RWPE1 (cell line): ENCODE measurements around the gene IGSF8.

Experiments
- CTCF ChIA-PET: fragments of 350-600 bp; sonication (Branson Sonifier 250); formaldehyde crosslinking; extraction: SDS; loops from one replicate; lab custom pipeline; 2021; lab: Yijun Ruan, JAX
- POLR2A ChIA-PET: fragments of 400-600 bp; formaldehyde crosslinking; extraction: SDS; loops from one replicate; lab custom pipeline; 2020; ENCODE audit warnings: antibody characterized with exemption; ENCODE audit not compliant: low non-redundant PET; lab: Yijun Ruan, JAX
- DNase-seq: peaks from one replicate; pipeline ENCODE4 v3.0.0; 2012; ENCODE audit warnings: low spot score
- H3K27ac ChIP-seq: fragments of 450-650 bp; 2 replicates; pipeline ENCODE4 v1.5.1; 2017
- TF ChIP-seq, protein P1 (sequence below): fragments of 450-650 bp; conservative IDR thresholded peaks from 2 replicates; pipeline ENCODE4 v1.5.1; 2017; ENCODE audit warnings: low read depth, mild to moderate bottlenecking

IGSF8 gene

DNA sequence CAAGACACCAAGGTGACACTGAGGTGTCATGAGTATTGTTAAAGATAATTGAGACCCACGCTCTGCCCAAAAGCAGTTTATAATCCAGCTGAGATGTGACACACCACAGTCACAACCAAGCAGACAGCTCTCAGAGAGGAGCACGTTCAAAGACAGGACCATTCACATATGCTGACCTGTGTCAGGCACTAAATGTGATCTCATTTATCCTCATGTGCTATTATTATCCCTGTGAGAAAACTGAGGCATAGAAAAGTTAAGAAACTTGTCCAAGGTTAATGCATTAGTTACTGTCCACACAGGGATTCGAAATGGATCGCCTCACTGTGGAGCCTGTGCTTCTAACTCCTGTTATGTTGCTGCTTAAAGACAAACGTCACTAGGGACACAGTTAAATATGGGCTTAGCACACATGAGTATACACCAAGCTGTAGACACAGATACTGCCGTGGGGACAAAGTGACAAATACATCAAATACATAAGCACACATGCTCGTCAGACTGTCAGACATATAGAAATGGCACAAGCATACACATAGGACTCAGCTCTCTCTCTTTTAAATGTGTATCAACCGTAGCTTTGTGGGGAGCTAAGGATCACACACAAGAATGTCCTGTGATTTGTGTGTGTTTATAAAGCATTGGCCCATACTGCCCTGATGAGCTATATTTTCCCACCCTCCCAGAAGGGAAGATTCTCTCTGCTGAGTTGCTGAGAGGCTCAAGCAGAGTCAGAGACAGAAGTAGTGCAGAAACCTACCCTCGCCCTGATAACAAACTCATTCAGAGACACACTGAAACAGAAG lies 3.5 kb upstream of the IGSF8 start:
- H3K27ac ChIP-seq: no peak overlapping the region
- CTCF ChIA-PET: interaction anchor here (0.6 to 2.4 kb wide), 18 partner anchors 15 to 262 kb away, joined by 3 to 15 read pairs (median 5); no protein-coding TSS in a partner anchor

DNA sequence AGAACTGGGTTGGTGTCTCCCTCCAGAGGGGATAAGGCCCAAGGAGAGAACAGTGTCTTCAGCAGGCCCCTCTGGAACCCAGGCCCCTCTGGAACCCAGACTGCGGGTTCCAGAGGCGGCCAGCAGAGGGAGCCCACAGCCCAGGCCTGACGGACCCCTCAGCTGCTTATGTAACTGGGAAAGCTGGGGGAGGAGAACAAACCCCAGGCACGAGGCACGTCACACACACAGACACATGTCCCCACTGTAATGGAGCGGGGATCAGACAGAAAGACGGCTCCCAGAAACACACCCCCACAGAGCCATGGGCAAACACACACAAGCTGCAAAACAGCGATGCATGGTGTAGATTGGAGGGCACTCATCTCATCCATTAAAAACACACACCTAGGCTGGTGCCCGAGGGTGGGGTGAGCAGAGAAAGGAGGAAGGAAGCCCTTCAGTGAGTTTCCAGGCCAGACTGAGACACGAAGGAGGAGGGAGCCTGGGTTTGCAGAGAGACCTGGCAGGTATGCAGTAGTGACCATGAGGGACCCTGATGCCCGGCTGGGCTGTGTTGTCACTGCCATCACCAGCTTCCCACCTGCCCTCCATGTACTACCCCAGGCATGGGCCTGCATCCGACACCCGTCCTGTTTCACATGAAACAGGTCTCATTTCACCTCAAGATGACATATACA lies 2.8 kb upstream of the IGSF8 start:
- CTCF ChIA-PET: interaction anchor here (0.5 to 2.4 kb wide), 28 partner anchors 8 to 263 kb away, joined by 3 to 15 read pairs (median 4); no protein-coding TSS in a partner anchor
- POLR2A ChIA-PET: no interaction called here

More for the DNA sequence above, 3.5 kb upstream of the IGSF8 start:
- TF ChIP-seq, protein P1, sequence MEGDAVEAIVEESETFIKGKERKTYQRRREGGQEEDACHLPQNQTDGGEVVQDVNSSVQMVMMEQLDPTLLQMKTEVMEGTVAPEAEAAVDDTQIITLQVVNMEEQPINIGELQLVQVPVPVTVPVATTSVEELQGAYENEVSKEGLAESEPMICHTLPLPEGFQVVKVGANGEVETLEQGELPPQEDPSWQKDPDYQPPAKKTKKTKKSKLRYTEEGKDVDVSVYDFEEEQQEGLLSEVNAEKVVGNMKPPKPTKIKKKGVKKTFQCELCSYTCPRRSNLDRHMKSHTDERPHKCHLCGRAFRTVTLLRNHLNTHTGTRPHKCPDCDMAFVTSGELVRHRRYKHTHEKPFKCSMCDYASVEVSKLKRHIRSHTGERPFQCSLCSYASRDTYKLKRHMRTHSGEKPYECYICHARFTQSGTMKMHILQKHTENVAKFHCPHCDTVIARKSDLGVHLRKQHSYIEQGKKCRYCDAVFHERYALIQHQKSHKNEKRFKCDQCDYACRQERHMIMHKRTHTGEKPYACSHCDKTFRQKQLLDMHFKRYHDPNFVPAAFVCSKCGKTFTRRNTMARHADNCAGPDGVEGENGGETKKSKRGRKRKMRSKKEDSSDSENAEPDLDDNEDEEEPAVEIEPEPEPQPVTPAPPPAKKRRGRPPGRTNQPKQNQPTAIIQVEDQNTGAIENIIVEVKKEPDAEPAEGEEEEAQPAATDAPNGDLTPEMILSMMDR: no peak
- no peak for DNase-seq
- POLR2A ChIA-PET: no interaction called here

GRCh38 chr1:160099716-160100375 lies 1.4 kb upstream of the IGSF8 start:
- no peak for DNase-seq
- ChIA-PET CTCF (interaction anchor here (0.6 to 2.4 kb wide), 7 partner anchors 67 to 951 kb away, joined by 3 to 10 read pairs (median 3); no protein-coding TSS in a partner anchor), POLR2A (no interaction called here)
- peak overlapping the region; percentile 79; the same call in 1 of the 2 replicates for H3K27ac ChIP-seq
- TF ChIP-seq, protein P1: no peak

More for the DNA sequence above, 2.8 kb upstream of the IGSF8 start:
- peak; percentile 75 for DNase-seq
- no peak overlapping the region for H3K27ac ChIP-seq
- TF ChIP-seq, protein P1: peak; percentile 95

DNA sequence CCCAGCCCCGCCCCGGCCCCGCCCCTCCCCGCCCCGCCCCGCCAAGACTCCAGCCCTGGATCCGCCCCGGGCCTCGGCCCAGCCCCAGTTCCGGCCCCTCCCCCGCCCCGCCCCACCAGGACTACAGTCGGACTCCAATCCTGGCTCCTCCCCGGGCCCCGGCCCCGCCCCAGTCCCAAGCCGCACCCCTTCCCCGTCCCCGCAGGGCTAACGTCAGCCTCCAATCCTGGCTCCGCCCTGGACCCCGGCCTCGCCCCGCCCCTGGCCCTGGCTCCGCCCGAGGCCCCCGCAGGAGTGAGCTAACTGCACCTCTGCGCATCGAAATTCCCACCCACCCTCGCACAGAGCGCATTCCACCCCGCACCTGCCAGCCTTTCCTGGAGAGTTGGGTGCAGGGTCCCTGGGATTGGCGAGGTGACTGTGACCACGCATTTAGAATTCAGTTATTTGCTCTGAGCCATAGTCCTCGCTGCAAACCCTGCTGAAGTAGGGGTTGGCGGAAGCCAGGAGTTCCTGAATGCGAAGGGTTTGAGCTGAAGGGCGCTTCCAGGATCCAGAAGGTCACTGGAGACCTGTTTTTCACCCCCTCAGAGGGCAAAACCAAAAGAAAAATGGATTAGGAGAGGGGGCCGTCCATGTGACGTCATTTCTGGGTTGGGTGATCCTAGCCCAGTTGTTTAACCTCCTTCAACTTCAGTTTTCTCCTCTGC lies 588 bp upstream of the IGSF8 start:
- CTCF ChIA-PET: interaction anchor here (0.6 to 1.2 kb wide), 3 partner anchors 106 to 192 kb away, joined by 3 to 5 read pairs (median 3); partner anchors contain the start of gene PEA15
- H3K27ac ChIP-seq: peak overlapping the region; percentile 79
- peak; percentile 94 for DNase-seq
- POLR2A ChIA-PET: no interaction called here
- TF ChIP-seq, protein P1: no peak

- CTCF ChIA-PET: interaction anchor here (0.5 to 1.2 kb wide), 5 partner anchors 18 to 319 kb away, joined by 3 to 5 read pairs (median 3); no protein-coding TSS in a partner anchor
- no peak for DNase-seq
- TF ChIP-seq, protein P1: no peak
- peak overlapping the region; percentile 79 for H3K27ac ChIP-seq
- POLR2A ChIA-PET: interaction anchor here (0.6 kb wide), 1 partner anchor 165 kb away, joined by 3 read pairs; the partner anchor contains the start of gene DCAF8
Observed at GRCh38 chr1:160097151-160097910, 1.1 kb downstream of the IGSF8 start.
